Measurements from ENCODE around the gene TRIP10. TPM values are rescaled to one million over a fixed set of nuclear protein-coding genes. Genes with fewer than 3 reads are reported as not detected.

TRIP10 gene
- total RNA-seq, 2 donors from 2014 or later: 67.5 to 74.0 TPM

DNA sequence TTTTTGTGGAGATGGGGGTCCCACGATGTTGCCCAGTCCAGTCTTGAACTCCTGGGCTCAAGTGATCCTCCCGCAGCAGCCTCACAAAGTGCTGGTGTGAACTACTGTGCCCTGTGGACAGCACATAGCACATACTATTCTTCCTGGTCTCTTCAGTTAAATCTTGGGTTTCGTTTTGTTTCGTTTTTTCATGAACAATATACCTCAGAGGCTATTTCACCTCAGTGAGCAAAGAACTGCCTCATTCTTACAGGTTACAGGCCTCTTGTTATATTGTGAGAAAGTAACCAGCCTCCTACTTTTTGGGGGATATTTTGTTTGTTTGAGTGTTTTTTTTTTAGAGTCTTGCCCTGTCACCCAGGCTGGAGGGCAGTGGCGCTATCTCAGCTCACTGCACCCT is 17.7 kb upstream of the TRIP10 start:
- ATAC-seq (no peak), DNase-seq (no peak)
- intact Hi-C loops (cut with DNase I): no loop called here

GRCh38 chr19:6723108-6723618 is 16.3 kb upstream of the TRIP10 start:
- DNase-seq: peak; percentile 63
- intact Hi-C loops (cut with DNase I): no loop called here
- peak; percentile 31 to 39 for ATAC-seq

- intact Hi-C loops (cut with DNase I): no loop called here
- ATAC-seq (no peak), DNase-seq (no peak)
Measured at GRCh38 chr19:6723738-6724137, 15.7 kb upstream of the TRIP10 start.

- DNase-seq: peak; percentile 10
- intact Hi-C loops (cut with DNase I): no loop called here
Measured at GRCh38 chr19:6724631-6725492, 14.6 kb upstream of the TRIP10 start.

DNA sequence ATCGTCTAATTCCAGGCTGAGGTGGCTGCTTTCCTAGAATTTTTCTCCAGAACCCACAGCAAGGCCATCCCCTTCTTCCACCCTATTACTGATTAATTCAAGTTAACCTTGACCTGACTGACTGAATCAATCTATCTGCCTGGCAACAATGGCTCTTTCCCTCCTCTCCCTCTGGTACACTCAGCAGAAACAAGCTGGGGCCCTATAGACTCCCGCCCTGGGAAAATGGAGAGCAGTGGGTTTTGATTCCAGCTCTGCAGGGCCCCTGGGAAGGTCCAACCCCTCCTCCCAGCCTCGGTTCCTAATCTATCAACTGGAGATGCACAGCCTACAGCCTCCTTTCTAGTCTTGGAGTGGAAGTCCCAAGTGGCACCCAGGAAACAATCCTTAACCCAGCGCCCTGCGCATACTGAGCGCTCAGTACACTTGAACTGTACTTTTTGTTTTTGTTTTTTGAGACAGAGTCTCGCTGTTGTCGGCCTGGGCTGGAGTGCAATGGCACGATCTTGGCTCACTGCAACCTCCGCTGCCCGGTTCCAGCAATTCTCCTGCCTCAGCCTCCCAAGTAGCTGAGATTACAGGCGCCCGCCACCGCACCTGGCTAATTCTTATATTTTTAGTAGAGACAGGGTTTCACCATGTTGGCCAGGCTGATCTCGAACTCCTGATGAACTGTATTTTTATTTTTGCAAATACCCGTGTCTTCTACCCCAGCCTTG is 13.8 kb upstream of the TRIP10 start:
- ATAC-seq (no peak), DNase-seq (no peak)
- intact Hi-C loops (cut with DNase I): no loop called here

More at GRCh38 chr19:6724631-6725492, 14.6 kb upstream of the TRIP10 start:
- ATAC-seq: no peak

DNA sequence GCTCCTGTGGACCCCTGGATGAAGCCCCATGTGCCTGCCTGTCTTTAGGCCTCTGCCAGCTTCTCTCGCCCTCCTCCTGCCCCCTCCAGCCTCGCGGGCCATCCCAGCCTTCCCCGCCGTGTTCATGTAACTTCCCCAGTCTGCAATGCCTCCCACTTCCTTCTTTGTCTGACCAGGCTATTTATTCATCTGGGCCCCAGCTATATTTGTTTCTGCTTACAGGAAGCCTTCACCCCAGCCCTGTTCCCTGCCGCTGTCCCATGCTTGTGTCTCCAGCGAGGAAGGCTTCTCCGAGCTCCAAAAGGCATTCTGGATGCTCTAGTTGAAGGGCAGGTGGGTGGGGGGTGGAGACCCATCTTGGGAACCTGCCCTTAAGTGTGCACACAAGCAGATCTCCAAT is 11.1 kb upstream of the TRIP10 start:
- DNase-seq: no peak
- no peak for ATAC-seq
- intact Hi-C loops (cut with DNase I): no loop called here

- intact Hi-C loops (cut with DNase I): no loop called here
- DNase-seq (no peak), ATAC-seq (no peak)
Measured at GRCh38 chr19:6729573-6730152, 9.8 kb upstream of the TRIP10 start.

GRCh38 chr19:6730153-6730804 is 9.2 kb upstream of the TRIP10 start:
- intact Hi-C loops (cut with DNase I): no loop called here
- DNase-seq: peak; percentile 83
- peak; percentile 66 to 94 for ATAC-seq

DNA sequence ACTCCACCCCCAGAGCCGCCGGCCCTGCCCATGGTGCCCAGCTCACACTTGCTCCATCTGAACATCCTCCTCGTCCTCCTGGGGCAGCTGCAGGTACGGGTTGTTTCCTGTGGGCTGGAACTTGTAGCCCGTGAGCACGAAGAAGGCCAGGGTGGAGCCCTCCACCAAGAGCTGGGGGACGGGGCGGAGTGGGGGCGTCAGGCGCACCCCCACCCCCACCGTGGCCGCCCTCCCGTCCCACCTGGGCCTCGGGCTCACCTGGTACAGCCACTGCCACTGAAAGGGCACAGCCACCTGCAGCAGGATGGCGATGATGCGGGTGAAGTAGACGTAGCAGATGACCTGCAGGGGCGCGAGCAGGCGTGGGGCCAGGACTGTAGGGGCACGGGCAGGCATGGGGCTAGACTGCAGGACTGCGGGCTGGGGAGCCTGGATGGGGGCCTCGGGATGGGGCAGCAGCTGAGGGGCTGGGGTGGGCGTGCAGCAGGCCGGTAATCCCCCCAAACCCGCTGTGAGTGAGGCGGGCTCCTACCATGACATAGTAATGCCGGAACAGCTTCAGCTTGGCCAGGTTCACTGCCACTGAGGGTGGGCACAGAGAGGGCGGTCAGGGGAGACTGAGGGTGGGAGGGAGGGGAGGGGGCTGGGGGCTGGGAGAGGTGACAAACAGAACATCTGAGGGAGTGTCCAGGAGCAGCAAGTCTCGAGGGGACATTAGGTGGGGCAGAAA is 8.4 kb upstream of the TRIP10 start:
- DNase-seq: no peak
- ATAC-seq: peak in 1 of 2 donors; percentile 14
- intact Hi-C loops (cut with DNase I): no loop called here

- intact Hi-C loops (cut with DNase I): no loop called here
- DNase-seq (no peak), ATAC-seq (no peak)
Measured at GRCh38 chr19:6731822-6732221, 7.7 kb upstream of the TRIP10 start.

DNA sequence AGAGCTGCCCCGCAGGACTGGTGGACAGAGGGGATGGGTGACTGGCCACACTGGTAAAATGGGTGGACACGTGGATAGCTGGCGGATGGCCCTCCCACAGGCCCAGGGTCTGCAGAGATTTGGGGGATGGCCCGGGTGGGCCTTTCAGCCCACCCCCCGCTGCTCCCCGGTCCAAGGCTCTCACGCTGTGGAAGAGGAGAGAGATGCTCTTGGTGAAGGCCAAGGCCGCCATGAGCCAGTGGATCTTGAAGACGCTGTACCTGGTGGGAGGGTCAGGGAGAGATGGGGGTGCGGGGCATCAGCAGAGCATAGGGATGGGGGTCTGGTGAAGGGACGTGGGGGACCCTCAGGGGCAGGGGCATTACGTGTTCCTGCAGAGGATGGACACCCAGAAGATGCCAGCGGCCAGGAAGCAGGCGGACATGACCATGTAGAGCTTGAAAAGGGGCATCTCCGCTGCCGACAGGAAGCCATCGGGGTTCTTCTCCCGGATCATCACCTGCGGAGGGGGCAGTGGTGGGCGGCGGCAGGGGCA is 6.6 kb upstream of the TRIP10 start:
- intact Hi-C loops (cut with DNase I): no loop called here
- DNase-seq: no peak
- ATAC-seq: no peak

GRCh38 chr19:6733338-6734095 is 6.0 kb upstream of the TRIP10 start:
- DNase-seq: no peak
- intact Hi-C loops (cut with DNase I): no loop called here
- no peak for ATAC-seq

DNA sequence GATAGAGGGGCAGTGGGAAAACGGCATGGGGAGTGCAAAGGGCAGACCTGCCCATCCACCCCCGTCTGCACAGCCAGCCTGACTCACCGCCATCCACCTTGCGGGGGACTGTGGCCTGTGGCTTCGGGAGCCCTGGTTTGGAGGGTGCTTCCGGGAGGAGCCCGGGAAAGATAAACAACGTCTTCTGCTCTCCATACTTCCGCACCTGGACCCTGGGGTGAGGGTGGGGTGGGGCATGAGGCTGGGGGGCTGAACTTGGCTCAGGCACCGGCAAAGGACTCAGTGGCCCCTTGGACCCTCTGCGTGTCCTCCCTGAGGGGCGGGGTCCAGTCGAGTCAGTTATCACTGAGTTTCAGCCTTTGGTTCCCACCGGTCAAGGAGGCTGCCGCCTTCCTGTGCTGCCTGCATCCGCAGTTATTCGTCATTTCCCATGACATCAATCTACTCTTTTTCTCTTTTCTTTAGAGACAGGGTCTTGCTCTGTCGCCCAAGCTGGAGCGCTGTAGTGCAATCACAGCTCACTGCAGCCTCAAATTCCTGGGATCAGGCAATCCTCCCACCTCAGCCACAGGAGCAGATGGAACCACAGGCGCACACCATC is 5.3 kb upstream of the TRIP10 start:
- intact Hi-C loops (cut with DNase I): no loop called here
- ATAC-seq (no peak), DNase-seq (no peak)

DNA sequence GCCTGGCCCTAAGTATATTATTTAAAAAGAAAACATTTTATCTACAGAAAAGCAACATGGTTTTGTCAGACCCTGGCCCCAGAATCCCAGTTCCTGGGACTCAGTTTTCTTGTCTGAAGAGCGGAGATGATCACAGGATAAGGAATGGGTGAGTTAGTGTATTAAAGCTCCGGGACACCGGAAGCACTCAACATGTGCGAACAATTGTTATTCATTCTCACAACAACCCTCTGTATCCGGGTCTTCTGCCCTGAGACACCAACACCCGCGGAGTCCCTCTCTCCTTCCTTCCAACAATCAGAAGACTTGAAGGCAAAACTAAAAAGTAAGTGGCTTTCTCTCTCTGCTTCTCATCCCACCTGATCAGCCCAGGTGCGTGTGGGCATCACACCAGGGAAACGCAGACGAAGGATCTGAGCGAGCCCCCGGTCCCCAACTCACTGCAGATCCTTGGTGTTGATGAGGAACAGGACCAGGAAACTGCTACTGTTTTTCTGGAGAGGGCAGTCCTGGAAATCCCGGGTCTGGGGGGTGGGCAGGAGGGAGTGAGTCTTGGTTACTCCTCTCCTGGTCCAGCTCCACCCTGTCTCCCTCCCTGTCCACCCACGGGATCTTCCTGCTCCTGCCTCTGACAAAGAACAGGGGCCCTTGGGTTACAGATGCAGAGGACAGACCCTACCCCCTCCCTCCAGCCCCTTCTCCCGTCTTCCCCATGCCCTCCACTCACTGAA is 4.1 kb upstream of the TRIP10 start:
- no peak for ATAC-seq
- DNase-seq: no peak
- intact Hi-C loops (cut with DNase I): loop anchor here in 1 of 2 donors (5.0 kb wide), 2 partner anchors 218 to 363 kb away; partner anchors contain the start of gene ALKBH7

DNA sequence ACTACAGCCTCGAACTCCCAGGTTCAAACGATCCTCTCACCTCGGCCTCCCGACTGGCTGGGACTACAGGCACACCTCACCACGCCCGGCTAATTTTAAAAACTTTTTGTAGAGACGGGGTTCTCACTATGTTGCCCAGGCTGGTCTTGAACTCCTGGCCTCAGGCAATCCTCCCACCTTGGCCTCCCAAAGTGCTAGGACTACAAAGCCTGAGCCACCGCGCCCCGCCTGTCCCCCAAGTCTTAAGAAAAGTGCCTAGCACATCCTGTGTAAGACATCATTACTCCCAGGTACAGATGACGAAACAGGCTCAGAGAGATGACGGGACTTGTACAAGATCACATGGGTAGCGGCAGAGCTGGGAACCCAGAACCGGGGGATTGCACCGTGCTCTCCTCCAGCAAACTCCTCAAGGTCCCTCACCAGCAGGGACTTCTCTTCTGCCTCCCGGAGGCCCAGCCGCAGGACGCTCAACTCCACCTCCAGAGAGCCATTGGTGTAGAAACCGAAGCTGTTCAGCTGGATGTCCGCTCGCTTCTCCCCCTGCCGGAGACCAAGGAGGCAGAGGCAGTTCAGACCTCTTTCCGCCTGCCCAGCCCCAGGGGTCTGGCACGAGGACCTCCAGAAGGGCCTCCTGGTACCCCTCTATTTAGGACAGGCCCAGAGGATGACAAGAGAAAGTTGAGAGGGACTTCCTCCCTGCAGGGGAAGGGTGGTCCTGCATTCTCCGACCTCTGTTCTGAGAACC is 3.1 kb upstream of the TRIP10 start:
- peak; percentile 7 to 20 for ATAC-seq
- intact Hi-C loops (cut with DNase I): loop anchor here in 1 of 2 donors (5.0 kb wide), 2 partner anchors 219 to 364 kb away; partner anchors contain the start of gene ALKBH7

DNA sequence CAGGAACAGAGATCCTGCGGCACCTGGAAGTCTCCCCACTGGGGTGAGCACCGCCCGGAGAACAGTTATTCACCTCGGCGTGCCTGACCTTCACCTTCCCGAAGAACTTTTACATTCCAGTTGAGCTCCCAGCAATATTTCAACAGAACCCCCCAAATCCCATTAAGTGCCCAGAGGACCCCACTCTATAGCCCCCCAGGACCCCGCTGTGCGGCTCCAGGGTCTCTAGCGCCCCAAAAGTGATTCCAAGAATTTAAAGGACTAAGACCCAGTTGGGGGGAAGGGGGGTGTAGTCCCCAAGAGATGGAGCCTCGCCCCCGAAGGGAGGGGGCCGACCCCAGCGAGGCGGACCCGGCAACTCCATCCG is 2.6 kb upstream of the TRIP10 start:
- ATAC-seq (no peak), DNase-seq (no peak)
- intact Hi-C loops (cut with DNase I): loop anchor here in 1 of 2 donors (5.0 kb wide), 2 partner anchors 220 to 365 kb away; partner anchors contain the start of gene ALKBH7

More for the DNA sequence above, 3.1 kb upstream of the TRIP10 start:
- DNase-seq: peak; percentile 83

Data from left cardiac atrium (tissue), 4 donors.